RPMI8226 (cell line): ENCODE measurements around the gene PJVK.
"Not testable (repeated sequence)": the region's sequence is repeated elsewhere in the genome, so short reads cannot be mapped to it uniquely, and the experiment has no call there.

ENCODE experiments used
- DNase-seq: peaks from one replicate; pipeline ENCODE4 v3.0.0-alpha.2; 2015

PJVK gene

GRCh38 chr2:178436662-178437061, 14.5 kb upstream of the PJVK start:
- no peak for DNase-seq

GRCh38 chr2:178441426-178441825, 9.8 kb upstream of the PJVK start:
- DNase-seq, result no peak

DNA sequence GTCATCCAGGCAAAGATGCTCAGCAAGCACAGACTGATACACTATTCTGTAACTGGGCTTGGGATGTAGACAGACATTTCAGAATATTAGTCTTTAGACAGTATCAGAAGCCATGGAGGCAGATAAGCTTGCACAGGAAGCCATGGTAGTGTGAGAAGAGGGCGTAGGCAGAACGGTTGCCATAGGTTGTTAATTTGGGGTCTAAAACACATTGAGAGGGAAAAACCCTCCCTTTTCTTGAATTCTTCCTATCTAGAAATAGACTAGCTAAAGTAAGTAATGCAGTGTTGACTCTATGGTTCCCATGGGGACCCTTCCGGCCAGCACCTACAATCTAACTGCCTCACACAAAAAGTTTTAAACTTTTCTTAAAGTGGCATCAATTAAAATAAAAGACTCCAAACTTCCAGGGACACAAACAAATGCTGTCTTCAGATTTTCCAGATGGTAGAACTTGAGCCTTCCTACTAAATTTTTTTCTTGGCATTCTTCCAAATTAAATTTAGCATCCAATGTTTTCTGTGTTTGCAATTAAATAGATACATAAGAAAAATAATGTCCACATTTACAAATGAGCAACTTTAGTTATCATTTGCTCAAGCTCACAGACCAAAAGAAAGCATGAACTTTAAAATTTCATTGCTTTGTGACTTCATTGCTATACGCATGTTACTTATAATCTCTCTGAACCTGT, 2.1 kb upstream of the PJVK start:
- no peak for DNase-seq

- no peak for DNase-seq
These were observed 1.3 kb upstream of the PJVK start for GRCh38 chr2:178449700-178450523.

GRCh38 chr2:178450524-178450773, 729 bp upstream of the PJVK start:
- DNase-seq, result peak; percentile 91

- no peak for DNase-seq
These were observed 1.2 kb downstream of the PJVK start for GRCh38 chr2:178452334-178452733.

DNA sequence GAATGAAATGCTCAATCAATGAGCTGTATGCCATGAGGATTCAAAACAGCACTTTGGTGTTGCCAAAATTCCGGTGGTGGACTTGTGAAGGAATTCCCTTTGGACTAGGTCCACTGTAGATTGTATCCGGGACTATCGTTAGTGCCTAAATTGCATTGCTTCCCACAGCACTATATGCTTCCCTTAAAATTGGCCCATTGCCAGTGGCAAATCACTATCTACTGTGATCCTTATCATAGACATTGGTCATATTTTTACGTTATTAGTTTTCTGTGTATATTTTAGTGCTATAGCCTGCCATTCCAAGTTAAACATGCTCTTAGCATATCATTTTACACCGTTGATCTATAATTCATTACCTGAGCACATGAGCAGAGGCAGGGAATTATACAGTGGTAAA, 1.7 kb downstream of the PJVK start:
- DNase-seq, result no peak

- no peak for DNase-seq
These were observed 4.8 kb downstream of the PJVK start for GRCh38 chr2:178455947-178456346.

GRCh38 chr2:178457390-178457886, 6.3 kb downstream of the PJVK start:
- DNase-seq, result no peak

GRCh38 chr2:178469219-178469849, 18.2 kb downstream of the PJVK start:
- DNase-seq, result no peak

DNA sequence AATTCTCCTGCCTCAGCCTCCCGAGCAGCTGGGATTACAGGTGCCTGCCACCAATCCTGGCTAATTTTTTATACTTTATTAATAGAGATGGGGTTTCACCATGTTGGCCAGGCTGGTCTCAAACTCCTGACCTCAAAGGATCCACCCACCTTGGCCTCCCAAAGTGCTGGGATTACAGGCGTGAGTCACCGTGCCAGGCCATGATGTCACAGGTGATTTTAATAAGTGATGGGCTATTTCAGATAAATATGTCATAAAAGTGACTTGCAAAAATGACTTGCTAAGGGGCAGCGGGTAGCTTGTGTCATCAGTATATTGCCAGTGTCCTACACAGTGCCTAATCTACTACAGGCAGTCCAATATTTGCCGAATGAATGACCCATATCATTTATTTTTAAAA, 20.1 kb downstream of the PJVK start:
- not testable (repeated sequence) for DNase-seq

DNA sequence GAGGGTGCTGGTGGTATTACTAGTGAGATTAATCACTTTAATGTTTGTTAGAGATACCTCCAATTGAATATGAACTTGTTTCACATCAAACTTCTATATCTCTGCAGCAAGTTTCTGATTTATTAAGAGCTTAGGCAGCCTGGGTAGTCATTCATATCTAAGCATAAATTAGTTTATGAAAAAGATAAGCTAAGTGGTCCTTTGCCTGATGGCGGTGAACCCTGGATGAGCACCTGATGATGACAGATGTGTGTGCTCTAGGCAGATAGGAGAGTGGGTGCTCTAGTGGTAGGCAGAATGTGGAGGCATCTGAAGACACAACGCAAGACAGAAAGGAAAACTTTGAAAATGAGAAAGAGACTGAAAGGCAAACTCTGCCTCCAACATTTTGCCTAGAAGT, 22.2 kb downstream of the PJVK start:
- DNase-seq, result no peak

GRCh38 chr2:178473931-178474330, 22.8 kb downstream of the PJVK start:
- no peak for DNase-seq

DNA sequence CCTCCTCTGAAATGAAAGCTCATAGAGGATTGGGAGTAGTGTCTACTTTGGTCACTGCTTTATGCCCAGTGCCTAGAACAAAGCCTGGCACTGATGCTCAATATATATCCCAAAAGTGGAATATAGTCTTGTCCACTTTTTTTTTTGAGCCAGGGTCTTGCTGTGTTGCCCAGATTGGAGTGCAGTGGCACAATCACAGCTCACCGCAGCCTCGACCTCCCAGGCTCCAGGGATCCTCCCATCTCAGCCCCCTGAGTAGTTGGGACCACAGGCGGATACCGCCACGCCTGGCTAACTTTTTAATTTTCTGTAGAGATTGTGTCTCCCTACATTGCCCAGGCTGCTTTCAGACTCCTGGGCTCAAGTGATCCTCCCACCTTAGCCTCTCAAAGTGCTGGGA, 23.4 kb downstream of the PJVK start:
- DNase-seq, result no peak

DNA sequence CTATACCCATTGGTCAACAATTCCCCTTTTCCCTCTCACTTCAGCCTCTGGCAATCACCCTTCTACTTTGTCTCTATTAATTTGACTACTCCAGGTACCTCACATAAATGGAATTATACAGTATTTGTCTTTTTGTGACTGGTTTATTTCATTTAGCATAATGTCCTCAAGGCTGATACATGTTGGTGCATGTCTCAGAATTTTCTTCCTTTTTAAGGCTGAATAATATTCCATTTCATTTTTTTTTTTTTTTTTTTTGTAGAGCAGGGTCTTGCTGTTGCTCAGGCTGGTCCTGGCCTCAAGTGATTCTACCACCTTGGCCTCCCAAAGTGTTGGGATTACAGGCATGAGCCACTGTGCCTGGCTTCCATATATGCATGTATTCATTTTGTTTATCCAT, 25.3 kb downstream of the PJVK start:
- no peak for DNase-seq

GRCh38 chr2:178477443-178478129, 26.4 kb downstream of the PJVK start:
- DNase-seq, result no peak

DNA sequence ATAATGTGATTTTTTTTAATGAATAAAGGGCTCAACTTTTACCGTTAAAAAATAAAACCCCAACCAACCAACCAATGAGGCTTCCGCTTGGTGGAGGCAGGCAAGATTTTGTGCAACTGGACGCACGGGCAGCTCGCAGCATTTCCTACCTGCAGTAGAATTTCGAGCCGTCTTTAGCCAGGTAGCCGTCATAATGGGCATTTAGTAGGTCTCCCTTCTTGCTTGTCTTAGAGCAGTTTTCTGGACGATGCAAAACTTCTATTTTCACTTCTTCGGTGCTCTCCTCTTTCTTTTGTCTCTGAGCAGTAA, 26.9 kb downstream of the PJVK start:
- no peak for DNase-seq

GRCh38 chr2:178478439-178479274, 27.5 kb downstream of the PJVK start, which contains the start of gene FKBP7:
Gene FKBP7, minus strand, starts transcription at chr2:178478600. Its CDS starts 101 bp downstream, at chr2:178478499.
- peak; percentile 94 for DNase-seq

DNA sequence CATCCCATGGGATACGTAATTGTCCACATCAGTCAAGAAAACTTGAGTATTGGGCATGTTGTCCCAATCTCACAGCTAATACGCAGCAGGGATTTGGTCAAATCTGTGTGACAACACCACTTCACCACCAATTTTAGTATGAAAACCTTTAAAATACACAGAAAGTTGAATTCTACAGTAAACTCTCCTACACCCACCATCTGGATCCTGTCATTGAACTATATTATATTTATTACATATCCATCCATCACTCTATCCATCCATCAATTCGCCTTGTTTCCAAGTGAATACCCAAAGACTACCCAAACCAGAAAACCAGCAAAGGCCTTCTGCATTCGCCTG, 28.1 kb downstream of the PJVK start:
- DNase-seq, result no peak

- no peak for DNase-seq
These were observed 28.6 kb downstream of the PJVK start for GRCh38 chr2:178479758-178480226.

DNA sequence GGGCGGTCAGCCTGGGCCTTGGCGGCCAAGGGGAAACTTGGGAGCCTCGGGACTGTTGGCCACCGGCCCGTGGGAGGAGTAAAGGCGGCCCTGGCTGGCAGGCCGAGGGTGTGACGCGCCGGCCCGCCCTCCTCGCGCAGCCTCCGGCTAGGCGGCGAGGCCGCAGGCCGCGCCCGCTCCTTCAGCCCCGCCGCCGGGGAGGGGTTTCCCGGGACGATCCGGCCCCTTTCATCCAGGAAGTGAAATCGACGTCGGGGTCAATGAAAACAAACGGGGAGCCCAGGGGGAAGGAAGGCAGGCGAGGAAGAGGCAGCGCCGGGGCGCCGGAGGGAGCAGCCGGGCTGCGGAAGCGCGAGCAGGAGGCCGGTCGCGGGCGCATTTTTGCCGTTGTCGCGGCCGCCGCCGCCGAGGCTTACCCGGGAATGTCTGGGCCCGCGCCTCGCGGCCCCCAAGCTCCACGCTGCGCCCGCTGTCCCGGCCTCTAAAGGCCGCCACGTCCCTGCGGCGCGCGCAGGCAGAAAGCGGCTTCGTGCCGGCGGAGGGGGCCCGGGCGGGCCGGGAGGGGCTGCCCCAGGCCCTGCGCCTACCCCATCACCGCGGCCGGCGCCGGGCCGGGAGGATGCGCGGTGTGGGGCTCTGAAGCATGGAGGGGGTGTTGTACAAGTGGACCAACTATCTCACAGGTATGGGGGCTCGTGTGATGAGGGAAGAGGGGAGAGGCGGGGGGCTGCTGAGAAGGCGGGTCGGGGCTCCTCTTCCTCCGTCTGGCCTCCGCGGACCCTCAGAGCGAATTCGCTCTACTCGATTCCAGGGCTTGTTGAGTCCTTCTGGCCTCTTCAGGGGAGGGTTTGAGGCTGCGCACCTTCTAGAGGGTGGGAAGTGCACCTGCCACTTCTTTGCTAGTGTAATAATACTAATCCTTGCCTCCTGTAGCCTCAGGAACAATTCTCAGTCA, 29.3 kb downstream of the PJVK start, which contains the start of gene PLEKHA3:
Gene PLEKHA3, plus strand, starts transcription at position 231 of the 955 bp plus-strand sequence. Its CDS starts 413 bp downstream, at position 644.
- DNase-seq, result peak; percentile 90
